Peyer's patch (tissue), 4 donors: Measurements from ENCODE around the gene GAMT.

Experiments
- CTCF ChIP-seq, 6 experiments: fragments of 450-650 bp in 4 of 6; fragments of 200-600 bp in 2 of 6; sonication (generic) in 1 of 6; IDR thresholded peaks; one replicate each; pipeline ENCODE4 v1.5.1; 2017 to 2019; ENCODE audit warnings: antibody characterized with exemption in 6 of 6, mild to moderate bottlenecking in 3 of 6, moderate library complexity in 1 of 6
- POLR2A ChIP-seq, 2 donors: fragments of 450-650 bp; IDR thresholded peaks; one replicate each; pipeline ENCODE4 v1.5.1; 2017; ENCODE audit warnings: antibody characterized with exemption in 2 of 2, mild to moderate bottlenecking in 2 of 2, moderate library complexity in 2 of 2

GRCh38 chr19:1356508-1356865 lies 44.9 kb downstream of the GAMT start:
- TF ChIP-seq CTCF (IDR thresholded peaks at IDR 0.05) (no peak), POLR2A (IDR thresholded peaks at IDR 0.05) (no peak)
